Gastroesophageal sphincter (tissue), 4 donors: ENCODE results near the gene GRID1. TPM values are rescaled to one million over a fixed set of nuclear protein-coding genes. Genes with fewer than 3 reads are reported as not detected.

Experiments
- ATAC-seq: fragments of 150-250 bp; one replicate; pipeline ENCODE4 v1.9.1; 2016; ENCODE audit warnings: mild to moderate bottlenecking, moderate library complexity
- H3K27ac ChIP-seq, 4 donors: fragments of 200-600 bp; sonication (generic) in 3 of 4; 1 replicate in 3 of 4; 2 replicates in 1 of 4; pipeline ENCODE4 v1.5.1; 2016 to 2019
- H3K27me3 ChIP-seq: fragments of 200-600 bp; sonication (generic); one replicate; pipeline ENCODE4 v1.5.1; 2019
- H3K36me3 ChIP-seq, 2 donors: fragments of 200-600 bp; sonication (generic); one replicate each; pipeline ENCODE4 v1.5.1; 2019; ENCODE audit warnings: control low read depth in 1 of 2
- H3K4me1 ChIP-seq, 3 donors: fragments of 200-600 bp; sonication (generic); 1 replicate in 2 of 3; 2 replicates in 1 of 3; pipeline ENCODE4 v1.5.1; 2016 to 2019; ENCODE audit warnings: control low read depth in 2 of 3
- H3K4me3 ChIP-seq, 2 donors: fragments of 200-600 bp; sonication (generic); one replicate each; pipeline ENCODE4 v1.5.1; 2019; ENCODE audit warnings: mild to moderate bottlenecking in 1 of 2, moderate library complexity in 1 of 2
- H3K9me3 ChIP-seq, 3 donors: fragments of 200-600 bp; sonication (generic); one replicate each; pipeline ENCODE4 v1.5.1; 2017 to 2019; ENCODE audit warnings: control low read depth in 2 of 3
- CTCF ChIP-seq, 4 experiments: fragments of 200-600 bp in 2 of 4; fragments of 450-650 bp in 2 of 4; sonication (generic) in 1 of 4; IDR thresholded peaks; one replicate each; pipeline ENCODE4 v1.5.1; 2017 to 2019; ENCODE audit warnings: antibody characterized with exemption in 4 of 4, mild to moderate bottlenecking in 2 of 4, moderate library complexity in 2 of 4
- EP300 ChIP-seq: sonication (generic); formaldehyde crosslinking; IDR thresholded peaks from one replicate; pipeline ENCODE4 v1.6.1; 2017; ENCODE audit warnings: antibody characterized with exemption, mild to moderate bottlenecking
- POLR2A ChIP-seq, 2 donors: fragments of 450-650 bp; IDR thresholded peaks; one replicate each; pipeline ENCODE4 v1.6.1; 2017; ENCODE audit warnings: antibody characterized with exemption in 2 of 2, mild to moderate bottlenecking in 2 of 2, moderate library complexity in 1 of 2
- POLR2AphosphoS5 ChIP-seq: sonication (generic); formaldehyde crosslinking; IDR thresholded peaks from one replicate; pipeline ENCODE4 v1.6.1; 2017; ENCODE audit warnings: antibody characterized with exemption
- WGBS, 2 donors: methylation state at CpG; one replicate each; pipeline ENCODE4 v1.1.5; 2018; ENCODE audit warnings: low coverage in 1 of 2; 5-methylcytosine and 5-hydroxymethylcytosine counted together
- total RNA-seq, 4 donors: library from RNA; depleted of rRNA; stranded (reverse); fragments of >200 nt; gene quantifications; one replicate each; pipeline ENCODE4 v1.1.0, GENCODE V29; 2016

Gene GRID1
- total RNA-seq, 4 donors from 2014 or later: 1.2 to 2.7 (median 1.7) TPM

- peaks cover 7% of the 10 kb centered on the region for H3K27me3 ChIP-seq
- no peak overlapping the region for H3K27ac ChIP-seq
- H3K36me3 ChIP-seq: no peaks in the 10 kb centered on the region
- no peak for ATAC-seq
- no peaks in the 10 kb centered on the region for H3K4me1 ChIP-seq
- TF ChIP-seq POLR2A (IDR thresholded peaks at IDR 0.05) (no peak), CTCF (IDR thresholded peaks at IDR 0.05) (no peak), EP300 (no peak), POLR2AphosphoS5 (no peak)
- no peak overlapping the region for H3K4me3 ChIP-seq
- WGBS, 2 donors: 0 to 30% methylated on average over 1 to 2 of the region's 14 CpGs
- H3K9me3 ChIP-seq: no peaks in the 10 kb centered on the region
These were observed 111.0 kb downstream of the GRID1 start for GRCh38 chr10:86255405-86256251.

- Histone ChIP-seq H3K4me1 (no peaks in the 10 kb centered on the region), H3K27me3 (peaks cover 5% of the 10 kb centered on the region), H3K27ac (no peak overlapping the region), H3K9me3 (no peaks in the 10 kb centered on the region), H3K4me3 (no peak overlapping the region), H3K36me3 (no peaks in the 10 kb centered on the region)
- ATAC-seq: no peak
- 38 to 40% methylated on average over 2 of the region's 6 CpGs for WGBS, 2 donors
- no peak for TF ChIP-seq EP300
These were observed 111.9 kb downstream of the GRID1 start for GRCh38 chr10:86254526-86255174.

- Histone ChIP-seq H3K27ac (no peak overlapping the region), H3K4me3 (no peak overlapping the region), H3K9me3 (no peaks in the 10 kb centered on the region), H3K36me3 (no peaks in the 10 kb centered on the region), H3K4me1 (no peaks in the 10 kb centered on the region), H3K27me3 (peaks cover 6% of the 10 kb centered on the region)
- TF ChIP-seq POLR2A (IDR thresholded peaks at IDR 0.05) (no peak), CTCF (IDR thresholded peaks at IDR 0.05) (no peak), POLR2AphosphoS5 (no peak), EP300 (no peak)
- ATAC-seq: no peak
These were observed 112.5 kb downstream of the GRID1 start for GRCh38 chr10:86254081-86254480.

GRCh38 chr10:86253091-86254072 lies 113.2 kb downstream of the GRID1 start:
- Histone ChIP-seq H3K27me3 (peaks cover 10% of the 10 kb centered on the region), H3K4me3 (no peak overlapping the region), H3K9me3 (no peaks in the 10 kb centered on the region), H3K27ac (no peak overlapping the region), H3K36me3 (no peaks in the 10 kb centered on the region), H3K4me1 (no peaks in the 10 kb centered on the region)
- WGBS, 2 donors: 52 to 55% methylated on average over 7 to 9 of the region's 14 CpGs
- ATAC-seq: no peak
- no peak for TF ChIP-seq POLR2A (IDR thresholded peaks at IDR 0.05)

GRCh38 chr10:86252556-86252955 lies 114.0 kb downstream of the GRID1 start:
- Histone ChIP-seq H3K36me3 (no peaks in the 10 kb centered on the region), H3K27me3 (peaks cover 10% of the 10 kb centered on the region), H3K4me3 (no peak overlapping the region), H3K4me1 (no peaks in the 10 kb centered on the region), H3K9me3 (no peaks in the 10 kb centered on the region), H3K27ac (no peak overlapping the region)
- ATAC-seq: no peak
- 29 to 36% methylated on average over 2 to 3 of the region's 3 CpGs for WGBS, 2 donors
- TF ChIP-seq POLR2AphosphoS5 (no peak), POLR2A (IDR thresholded peaks at IDR 0.05) (no peak), CTCF (IDR thresholded peaks at IDR 0.05) (no peak), EP300 (no peak)
